DMS153 (cell line): ENCODE measurements around the gene FBXO31.
"Not testable (repeated sequence)": the region's sequence is repeated elsewhere in the genome, so short reads cannot be mapped to it uniquely, and the experiment has no call there.

Experiments
- DNase-seq: peaks from one replicate; lab custom pipeline; 2025; lab: John Stamatoyannopoulos, UW

FBXO31 gene

GRCh38 chr16:87362828-87363559 is 20.6 kb downstream of the FBXO31 start:
- not testable (repeated sequence) for DNase-seq

GRCh38 chr16:87361916-87362619 is 21.5 kb downstream of the FBXO31 start:
- DNase-seq: no peak

GRCh38 chr16:87360862-87361610 is 22.5 kb downstream of the FBXO31 start:
- no peak for DNase-seq

GRCh38 chr16:87359121-87359520 is 24.5 kb downstream of the FBXO31 start:
- DNase-seq: no peak

- DNase-seq: no peak
Measured at GRCh38 chr16:87358696-87359095, 24.9 kb downstream of the FBXO31 start.

GRCh38 chr16:87358250-87358649 is 25.3 kb downstream of the FBXO31 start:
- DNase-seq: no peak

- DNase-seq: no peak
Measured at GRCh38 chr16:87356491-87356853, 27.1 kb downstream of the FBXO31 start.

GRCh38 chr16:87353613-87354012 is 30.0 kb downstream of the FBXO31 start:
- DNase-seq: no peak

- DNase-seq: no peak
Measured at GRCh38 chr16:87352818-87353217, 30.8 kb downstream of the FBXO31 start.

- DNase-seq: no peak
Measured at GRCh38 chr16:87351320-87351698, 32.3 kb downstream of the FBXO31 start.

GRCh38 chr16:87350681-87351319 is 32.8 kb downstream of the FBXO31 start:
- DNase-seq: no peak

- DNase-seq: no peak
Measured at GRCh38 chr16:87350031-87350430, 33.5 kb downstream of the FBXO31 start.

- DNase-seq: no peak
Measured at GRCh38 chr16:87348616-87349157, 34.9 kb downstream of the FBXO31 start.

- DNase-seq: no peak
Measured at GRCh38 chr16:87347932-87348615, 35.5 kb downstream of the FBXO31 start.

GRCh38 chr16:87346517-87347060 is 37.0 kb downstream of the FBXO31 start:
- DNase-seq: no peak

- DNase-seq: no peak
Measured at GRCh38 chr16:87345726-87346424, 37.7 kb downstream of the FBXO31 start.

- DNase-seq: peak; percentile 86
Measured at GRCh38 chr16:87344931-87345631, 38.5 kb downstream of the FBXO31 start.

- DNase-seq: no peak
Measured at GRCh38 chr16:87344165-87344930, 39.2 kb downstream of the FBXO31 start.

- no peak for DNase-seq
Measured at GRCh38 chr16:87343753-87344050, 39.9 kb downstream of the FBXO31 start.
